ENCODE data around the gene CRYL1.

DNA sequence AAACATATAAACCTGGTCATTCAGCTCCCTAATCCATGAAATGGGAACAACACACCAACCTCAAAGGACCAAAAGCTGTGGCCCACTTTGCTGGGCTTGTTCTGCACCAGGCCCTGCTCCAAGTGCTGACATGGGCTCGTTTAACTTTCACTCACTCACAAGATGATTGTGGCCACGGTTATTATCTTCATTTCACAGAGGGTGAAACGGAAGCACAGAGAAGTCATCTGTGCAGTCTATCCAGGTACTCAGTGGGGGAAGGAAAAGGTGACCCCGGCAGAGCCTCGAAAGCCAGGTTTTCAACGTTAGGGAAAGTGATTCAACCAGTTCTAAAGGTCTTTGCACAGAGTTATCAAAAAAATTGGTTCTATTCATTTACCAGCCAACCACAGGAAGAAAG is 68.0 kb downstream of the CRYL1 start:
- TF ChIP-seq ZNF274 (IDR thresholded peaks at IDR 0.05; ENCODE audit: low read depth, low read length) (no peak), JUND (IDR thresholded peaks at IDR 0.05) (no peak)
- TF ChIP-seq, protein P1, sequence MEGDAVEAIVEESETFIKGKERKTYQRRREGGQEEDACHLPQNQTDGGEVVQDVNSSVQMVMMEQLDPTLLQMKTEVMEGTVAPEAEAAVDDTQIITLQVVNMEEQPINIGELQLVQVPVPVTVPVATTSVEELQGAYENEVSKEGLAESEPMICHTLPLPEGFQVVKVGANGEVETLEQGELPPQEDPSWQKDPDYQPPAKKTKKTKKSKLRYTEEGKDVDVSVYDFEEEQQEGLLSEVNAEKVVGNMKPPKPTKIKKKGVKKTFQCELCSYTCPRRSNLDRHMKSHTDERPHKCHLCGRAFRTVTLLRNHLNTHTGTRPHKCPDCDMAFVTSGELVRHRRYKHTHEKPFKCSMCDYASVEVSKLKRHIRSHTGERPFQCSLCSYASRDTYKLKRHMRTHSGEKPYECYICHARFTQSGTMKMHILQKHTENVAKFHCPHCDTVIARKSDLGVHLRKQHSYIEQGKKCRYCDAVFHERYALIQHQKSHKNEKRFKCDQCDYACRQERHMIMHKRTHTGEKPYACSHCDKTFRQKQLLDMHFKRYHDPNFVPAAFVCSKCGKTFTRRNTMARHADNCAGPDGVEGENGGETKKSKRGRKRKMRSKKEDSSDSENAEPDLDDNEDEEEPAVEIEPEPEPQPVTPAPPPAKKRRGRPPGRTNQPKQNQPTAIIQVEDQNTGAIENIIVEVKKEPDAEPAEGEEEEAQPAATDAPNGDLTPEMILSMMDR (IDR thresholded peaks at IDR 0.05 in 2 of 3, conservative IDR thresholded peaks at IDR 0.05 in 1 of 3; ENCODE audit: borderline replicate concordance in 1 of 3, insufficient read depth in 1 of 3, low read depth in 2 of 3, low read length in 2 of 3): no peak

All from HCT116 (cell line).